ENCODE data around the gene GCC1. TPM values are rescaled to one million over a fixed set of nuclear protein-coding genes. Genes with fewer than 3 reads are reported as not detected.

Gene GCC1
- total RNA-seq, 2 experiments from 2014 or later = 13.3 to 18.3 TPM

DNA sequence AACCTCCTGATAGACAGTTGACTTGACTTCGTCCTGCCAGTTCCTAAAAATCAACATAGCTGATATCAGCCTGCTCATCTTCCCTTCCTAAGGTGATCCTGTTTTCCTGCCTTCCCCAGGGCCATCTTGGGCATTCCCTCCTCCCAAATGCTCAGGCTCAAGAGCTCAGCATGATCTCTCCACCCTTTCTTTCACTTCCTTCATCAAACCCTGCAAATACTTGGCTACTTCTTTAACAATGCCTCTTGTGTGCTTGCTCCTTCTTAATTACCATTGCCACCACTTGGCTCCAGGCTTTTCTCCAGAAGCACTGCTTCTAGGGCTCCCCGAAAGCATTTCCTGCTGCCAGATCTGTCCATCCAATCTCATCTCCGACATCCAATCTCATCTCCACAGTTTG is 15.5 kb upstream of the GCC1 start:
- CTCF ChIA-PET (ENCODE audit: unreplicated experiment) = no interaction called here
- H3K9me3 ChIP-seq (ENCODE audit: low read length) = no peaks in the 10 kb centered on the region
- H3K9me2 ChIP-seq (ENCODE audit: insufficient read depth, low read length) = no peaks in the 10 kb centered on the region
- no peaks in the 10 kb centered on the region for H3K4me1 ChIP-seq (ENCODE audit: insufficient read depth, low read length, poor library complexity, severe bottlenecking)
- no peak for DNase-seq (ENCODE audit: low spot score)
- TF ChIP-seq, protein P1, sequence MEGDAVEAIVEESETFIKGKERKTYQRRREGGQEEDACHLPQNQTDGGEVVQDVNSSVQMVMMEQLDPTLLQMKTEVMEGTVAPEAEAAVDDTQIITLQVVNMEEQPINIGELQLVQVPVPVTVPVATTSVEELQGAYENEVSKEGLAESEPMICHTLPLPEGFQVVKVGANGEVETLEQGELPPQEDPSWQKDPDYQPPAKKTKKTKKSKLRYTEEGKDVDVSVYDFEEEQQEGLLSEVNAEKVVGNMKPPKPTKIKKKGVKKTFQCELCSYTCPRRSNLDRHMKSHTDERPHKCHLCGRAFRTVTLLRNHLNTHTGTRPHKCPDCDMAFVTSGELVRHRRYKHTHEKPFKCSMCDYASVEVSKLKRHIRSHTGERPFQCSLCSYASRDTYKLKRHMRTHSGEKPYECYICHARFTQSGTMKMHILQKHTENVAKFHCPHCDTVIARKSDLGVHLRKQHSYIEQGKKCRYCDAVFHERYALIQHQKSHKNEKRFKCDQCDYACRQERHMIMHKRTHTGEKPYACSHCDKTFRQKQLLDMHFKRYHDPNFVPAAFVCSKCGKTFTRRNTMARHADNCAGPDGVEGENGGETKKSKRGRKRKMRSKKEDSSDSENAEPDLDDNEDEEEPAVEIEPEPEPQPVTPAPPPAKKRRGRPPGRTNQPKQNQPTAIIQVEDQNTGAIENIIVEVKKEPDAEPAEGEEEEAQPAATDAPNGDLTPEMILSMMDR (conservative IDR thresholded peaks at IDR 0.05; ENCODE audit: low read length) = no peak
- no peak for TF ChIP-seq EZH2phosphoT487 (IDR thresholded peaks at IDR 0.05; ENCODE audit: borderline replicate concordance, low read depth, low read length)
- intact Hi-C loops (cut with micrococcal nuclease; ENCODE audit: unreplicated experiment) = no loop called here
- H3K36me3 ChIP-seq (ENCODE audit: insufficient read depth, low read length) = no peaks in the 10 kb centered on the region
- POLR2A ChIA-PET = interaction anchor here (0.6 kb wide), 1 partner anchor 23 kb away, joined by 4 read pairs; no protein-coding TSS in a partner anchor
- no peak overlapping the region for H3K4me2 ChIP-seq (ENCODE audit: low read length)
- no peak overlapping the region for H3K4me3 ChIP-seq (ENCODE audit: low read depth, low read length, poor library complexity, severe bottlenecking)
- BruUV-seq (replicated peaks) = no TSS peak
- H3K79me2 ChIP-seq (ENCODE audit: insufficient read depth, low read depth, low read length) = no peaks in the 10 kb centered on the region
- no peaks in the 10 kb centered on the region for H4K20me1 ChIP-seq (ENCODE audit: insufficient read depth, low read length)
- H2AFZ ChIP-seq (ENCODE audit: low read length) = no peak overlapping the region
- no peak overlapping the region for H3K27ac ChIP-seq (ENCODE audit: low read depth, low read length, poor library complexity, severe bottlenecking)

DNA sequence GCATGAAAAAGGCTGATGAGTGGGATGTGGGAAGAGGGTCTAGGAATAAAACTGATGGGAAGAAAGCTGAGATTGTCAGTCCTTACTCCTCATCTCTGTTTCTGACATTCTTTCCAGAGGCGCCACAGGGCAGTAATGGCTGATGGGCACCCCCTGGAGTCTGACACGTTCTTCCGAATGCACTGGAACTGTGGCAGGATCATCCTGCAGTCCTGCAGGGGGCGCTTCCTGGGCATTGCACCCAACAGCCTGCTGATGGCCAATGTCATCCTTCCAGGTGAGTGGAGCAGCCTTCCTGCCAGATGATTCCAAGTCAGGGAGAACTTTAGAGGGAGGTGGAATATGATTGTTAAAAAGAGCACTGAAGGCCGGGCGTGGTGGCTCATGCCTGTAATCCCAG is 12.9 kb upstream of the GCC1 start:
- no peak overlapping the region for H3K4me2 ChIP-seq (ENCODE audit: low read length)
- BruUV-seq (replicated peaks) = no TSS peak
- H3K4me1 ChIP-seq (ENCODE audit: insufficient read depth, low read length, poor library complexity, severe bottlenecking) = no peaks in the 10 kb centered on the region
- H4K20me1 ChIP-seq (ENCODE audit: insufficient read depth, low read length) = no peaks in the 10 kb centered on the region
- intact Hi-C loops (cut with micrococcal nuclease; ENCODE audit: unreplicated experiment) = no loop called here
- H3K36me3 ChIP-seq (ENCODE audit: insufficient read depth, low read length) = no peaks in the 10 kb centered on the region
- POLR2A ChIA-PET = interaction anchor here (0.6 to 0.7 kb wide), 2 partner anchors 26 to 724 kb away, joined by 3 to 4 read pairs; no protein-coding TSS in a partner anchor
- no peaks in the 10 kb centered on the region for H3K9me3 ChIP-seq (ENCODE audit: low read length)
- H3K4me3 ChIP-seq (ENCODE audit: low read depth, low read length, poor library complexity, severe bottlenecking) = no peak overlapping the region
- DNase-seq (ENCODE audit: low spot score) = no peak
- TF ChIP-seq EZH2phosphoT487 (IDR thresholded peaks at IDR 0.05; ENCODE audit: borderline replicate concordance, low read depth, low read length) = no peak
- TF ChIP-seq, protein P1 (conservative IDR thresholded peaks at IDR 0.05; ENCODE audit: low read length) = peak; percentile 65
- CTCF ChIA-PET (ENCODE audit: unreplicated experiment) = no interaction called here
- H3K27ac ChIP-seq (ENCODE audit: low read depth, low read length, poor library complexity, severe bottlenecking) = no peak overlapping the region
- no peak overlapping the region for H2AFZ ChIP-seq (ENCODE audit: low read length)
- no peaks in the 10 kb centered on the region for H3K79me2 ChIP-seq (ENCODE audit: insufficient read depth, low read depth, low read length)
- no peaks in the 10 kb centered on the region for H3K9me2 ChIP-seq (ENCODE audit: insufficient read depth, low read length)

DNA sequence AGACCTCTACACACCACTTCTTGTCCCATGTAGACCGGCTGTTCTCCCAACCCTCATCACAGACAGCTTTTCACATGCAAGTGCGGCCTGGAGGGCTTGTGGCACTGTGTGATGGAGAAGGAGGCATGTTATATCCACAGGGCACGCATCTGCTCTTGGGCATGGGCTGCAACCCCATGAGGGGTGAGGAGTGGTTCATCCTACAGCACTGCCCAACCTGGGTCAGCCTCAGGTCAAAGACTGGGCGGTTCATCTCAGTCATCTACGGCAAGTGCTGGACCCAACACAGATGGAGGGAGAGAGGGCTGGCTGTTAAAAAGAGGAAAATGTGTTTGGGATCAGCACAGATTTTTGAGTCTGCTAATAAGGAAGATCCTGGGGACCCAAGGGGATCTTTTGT is 10.3 kb upstream of the GCC1 start:
- no peak for TF ChIP-seq EZH2phosphoT487 (IDR thresholded peaks at IDR 0.05; ENCODE audit: borderline replicate concordance, low read depth, low read length)
- TF ChIP-seq, protein P1 (conservative IDR thresholded peaks at IDR 0.05; ENCODE audit: low read length) = no peak
- intact Hi-C loops (cut with micrococcal nuclease; ENCODE audit: unreplicated experiment) = no loop called here
- BruUV-seq (replicated peaks) = no TSS peak
- H4K20me1 ChIP-seq (ENCODE audit: insufficient read depth, low read length) = no peaks in the 10 kb centered on the region
- no peak overlapping the region for H2AFZ ChIP-seq (ENCODE audit: low read length)
- DNase-seq (ENCODE audit: low spot score) = no peak
- ChIA-PET CTCF (ENCODE audit: unreplicated experiment) (no interaction called here), POLR2A (no interaction called here)
- no peak overlapping the region for H3K4me2 ChIP-seq (ENCODE audit: low read length)
- H3K36me3 ChIP-seq (ENCODE audit: insufficient read depth, low read length) = peaks cover 13% of the 10 kb centered on the region
- H3K9me2 ChIP-seq (ENCODE audit: insufficient read depth, low read length) = no peaks in the 10 kb centered on the region
- no peak overlapping the region for H3K27ac ChIP-seq (ENCODE audit: low read depth, low read length, poor library complexity, severe bottlenecking)
- no peak overlapping the region for H3K4me3 ChIP-seq (ENCODE audit: low read depth, low read length, poor library complexity, severe bottlenecking)
- no peaks in the 10 kb centered on the region for H3K79me2 ChIP-seq (ENCODE audit: insufficient read depth, low read depth, low read length)
- no peaks in the 10 kb centered on the region for H3K4me1 ChIP-seq (ENCODE audit: insufficient read depth, low read length, poor library complexity, severe bottlenecking)
- H3K9me3 ChIP-seq (ENCODE audit: low read length) = no peaks in the 10 kb centered on the region

Measured in OCI-LY7 (cell line).